ENCODE results near the gene MCCD1. TPM values are rescaled to one million over a fixed set of nuclear protein-coding genes. Genes with fewer than 3 reads are reported as not detected.

MCCD1 gene
- total RNA-seq, 1 experiment from 2014 or later, result not detected

- ChIA-PET CTCF (interaction anchor here (3.1 to 15.1 kb wide), 2 partner anchors 19 to 28 kb away, joined by 13 to 293 read pairs; partner anchors contain the start of gene NCR3), POLR2A (interaction anchor here (0.5 kb wide), 1 partner anchor 16 kb away, joined by 3 read pairs; no protein-coding TSS in a partner anchor)
- no peak for DNase-seq (ENCODE audit: low spot score)
- Mint-ChIP-seq H3K27ac (no peak overlapping the region; the same call in 1 of the 2 replicates), H3K27me3 (ENCODE audit: low read depth) (peaks cover 54% of the 10 kb centered on the region), H3K36me3 (no peaks in the 10 kb centered on the region), H3K9me3 (no peaks in the 10 kb centered on the region), H3K4me1 (peaks cover 39% of the 10 kb centered on the region), H3K4me3 (no peak overlapping the region)
- ATAC-seq, result no peak
- TF ChIP-seq KAT7 (CRISPR knock-in tag; IDR thresholded peaks at IDR 0.05; ENCODE audit: borderline replicate concordance) (no peak), GRHL2 (CRISPR knock-in tag; IDR thresholded peaks at IDR 0.05; ENCODE audit: insufficient replicate concordance, severe bottlenecking) (no peak), ESRRA (CRISPR knock-in tag; IDR thresholded peaks at IDR 0.05; ENCODE audit: borderline replicate concordance) (no peak), MAX (CRISPR knock-in tag; IDR thresholded peaks at IDR 0.05) (no peak), MXD4 (CRISPR knock-in tag; IDR thresholded peaks at IDR 0.05; ENCODE audit: borderline replicate concordance) (no peak), ATF2 (CRISPR knock-in tag; IDR thresholded peaks at IDR 0.05; ENCODE audit: borderline replicate concordance, low read depth) (no peak), ZNF396 (CRISPR knock-in tag; IDR thresholded peaks at IDR 0.05; ENCODE audit: borderline replicate concordance) (no peak)
These were observed 50.4 kb downstream of the MCCD1 start for GRCh38 chr6:31579119-31579505.

Other genes with a start within 250 kb of the MCCD1 start
- gene HLA-B, start 171.8 kb upstream of the MCCD1 start, total RNA-seq (2021), result 124 to 149 TPM (median 141 TPM) in 3 replicates
- 11.4 to 12.9 TPM (median 11.7 TPM) in 3 replicates for gene MICA, start 125.4 kb upstream of the MCCD1 start, total RNA-seq (2021)
- 26.9 to 37.0 TPM (median 27.0 TPM) in 3 replicates for gene MICB, start 30.8 kb upstream of the MCCD1 start, total RNA-seq (2021)
- 704 to 738 TPM (median 712 TPM) in 3 replicates for gene DDX39B, start 13.0 kb downstream of the MCCD1 start, total RNA-seq (2021)
- gene ATP6V1G2, start 17.6 kb downstream of the MCCD1 start, total RNA-seq (2021), result 2.7 to 4.1 TPM (median 4.0 TPM) in 3 replicates
- 14.9 to 19.5 TPM (median 17.1 TPM) in 3 replicates for gene NFKBIL1, start 18.6 kb downstream of the MCCD1 start, total RNA-seq (2021)
- 0.46 to 1.2 TPM (median 0.87 TPM) in 3 replicates for gene LTA, start 43.3 kb downstream of the MCCD1 start, total RNA-seq (2021)
- gene TNF, start 46.6 kb downstream of the MCCD1 start, total RNA-seq (2021), result 0.23 to 0.46 TPM (median 0.31 TPM) in 3 replicates
- gene LTB, start 53.5 kb downstream of the MCCD1 start, total RNA-seq (2021), result 1.0 to 1.5 TPM (median 1.3 TPM) in 3 replicates
- 0.34 to 0.66 TPM in 2 of 3 replicates, not detected in the other for gene LST1, start 57.3 kb downstream of the MCCD1 start, total RNA-seq (2021)
- gene NCR3, start 64.0 kb downstream of the MCCD1 start, total RNA-seq (2021), result not detected in 3 replicates
- 5.4 to 8.5 TPM (median 7.1 TPM) in 3 replicates for gene AIF1, start 86.3 kb downstream of the MCCD1 start, total RNA-seq (2021)
- 372 to 381 TPM (median 373 TPM) in 3 replicates for gene PRRC2A, start 91.8 kb downstream of the MCCD1 start, total RNA-seq (2021)
- gene BAG6, start 123.7 kb downstream of the MCCD1 start, total RNA-seq (2021), result 366 to 410 TPM (median 396 TPM) in 3 replicates
- 3.5 to 4.6 TPM (median 4.3 TPM) in 3 replicates for gene APOM, start 126.9 kb downstream of the MCCD1 start, total RNA-seq (2021)
- 14.0 to 16.3 TPM (median 14.3 TPM) in 3 replicates for gene C6orf47, start 131.8 kb downstream of the MCCD1 start, total RNA-seq (2021)
- gene GPANK1, start 136.0 kb downstream of the MCCD1 start, total RNA-seq (2021), result 24.3 to 29.1 TPM (median 26.4 TPM) in 3 replicates
- 153 to 183 TPM (median 161 TPM) in 3 replicates for gene CSNK2B, start 137.1 kb downstream of the MCCD1 start, total RNA-seq (2021)
- 10.7 to 15.7 TPM (median 11.0 TPM) in 3 replicates for gene LY6G5B, start 141.0 kb downstream of the MCCD1 start, total RNA-seq (2021)
- 0.98 to 1.6 TPM (median 1.0 TPM) in 3 replicates for gene LY6G5C, start 152.1 kb downstream of the MCCD1 start, total RNA-seq (2021)
- 28.6 to 30.3 TPM (median 29.8 TPM) in 3 replicates for gene ABHD16A, start 174.4 kb downstream of the MCCD1 start, total RNA-seq (2021)
- gene LY6G6F, start 177.9 kb downstream of the MCCD1 start, total RNA-seq (2021), result not detected in 3 replicates
- not detected in 3 replicates for gene LY6G6D, start 186.4 kb downstream of the MCCD1 start, total RNA-seq (2021)
- 0.21 to 0.35 TPM in 2 of 3 replicates, not detected in the other for gene LY6G6C, start 192.8 kb downstream of the MCCD1 start, total RNA-seq (2021)
- gene MPIG6B, start 194.4 kb downstream of the MCCD1 start, total RNA-seq (2021), result 0.09 to 0.11 TPM (median 0.11 TPM) in 3 replicates
- gene DDAH2, start 200.3 kb downstream of the MCCD1 start, total RNA-seq (2021), result 62.2 to 67.3 TPM (median 65.8 TPM) in 3 replicates
- gene CLIC1, start 207.6 kb downstream of the MCCD1 start, total RNA-seq (2021), result 229 to 244 TPM (median 230 TPM) in 3 replicates
- 43.1 to 62.3 TPM (median 56.1 TPM) in 3 replicates for gene MSH5, start 211.0 kb downstream of the MCCD1 start, total RNA-seq (2021)
- 13.3 to 16.9 TPM (median 13.7 TPM) in 3 replicates for gene SAPCD1, start 233.7 kb downstream of the MCCD1 start, total RNA-seq (2021)
- gene VWA7, start 248.4 kb downstream of the MCCD1 start, total RNA-seq (2021), result 1.2 to 1.8 TPM (median 1.4 TPM) in 3 replicates